GM18861 (cell line): ENCODE measurements around the gene AIF1.

Experiments used
- ATAC-seq: cut with Tn5 transposase; IDR thresholded peaks from one replicate; pipeline ENCODE4 v1.9.1; 2021; ENCODE audit not compliant: unreplicated experiment

The AIF1 gene

DNA sequence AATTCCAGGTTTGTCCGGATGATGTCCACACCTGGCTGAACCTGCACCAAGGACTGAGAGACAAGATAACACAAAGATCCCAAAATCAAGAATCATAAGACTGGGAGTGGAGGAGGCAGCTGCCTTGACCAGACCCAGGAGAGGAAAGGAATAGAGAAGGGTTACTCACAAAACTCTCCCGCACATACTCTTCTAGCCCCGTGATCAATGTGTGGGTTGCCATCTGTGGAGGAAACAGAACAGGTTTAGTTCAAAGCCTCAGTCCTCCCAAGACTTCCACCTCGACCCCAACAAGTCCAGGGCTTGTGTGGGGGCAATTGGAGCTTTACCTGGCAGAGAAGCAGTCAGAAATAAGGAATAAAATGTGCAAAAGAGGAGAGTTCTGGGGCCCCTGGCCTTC, 26.3 kb downstream of the AIF1 start:
- ATAC-seq = no peak

GRCh38 chr6:31642798-31643570, 27.9 kb downstream of the AIF1 start:
- no peak for ATAC-seq

DNA sequence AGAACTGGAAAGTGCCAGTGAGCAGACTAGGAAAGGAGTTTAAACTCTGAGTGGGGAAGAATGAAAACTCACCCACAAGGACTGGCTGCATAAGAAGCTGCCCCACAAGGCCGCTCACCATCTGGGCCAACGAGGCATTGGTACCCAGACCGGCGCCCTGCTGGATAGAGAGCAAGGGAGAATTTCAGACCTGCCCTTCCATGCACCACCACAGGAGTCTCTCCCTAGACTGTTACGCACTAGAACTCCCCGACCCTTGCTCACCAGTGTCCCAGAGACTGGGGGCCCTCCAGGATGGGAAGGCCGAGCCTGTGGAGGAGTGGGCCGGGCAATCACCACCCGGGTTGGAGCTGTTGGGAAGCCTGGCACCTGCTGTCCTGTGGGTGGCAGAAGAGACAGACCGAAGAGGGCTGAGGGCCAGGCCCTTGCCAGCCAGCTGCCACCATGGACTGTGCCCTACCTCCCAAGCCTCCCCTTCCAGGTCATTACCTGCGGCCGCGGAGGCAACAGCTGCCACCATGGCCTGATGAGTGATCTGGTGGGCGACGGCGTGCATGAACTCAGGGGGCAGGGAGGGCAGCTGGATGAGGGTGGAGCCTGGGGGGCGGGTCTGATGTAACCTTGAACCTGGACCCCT, 28.9 kb downstream of the AIF1 start:
- no peak for ATAC-seq

DNA sequence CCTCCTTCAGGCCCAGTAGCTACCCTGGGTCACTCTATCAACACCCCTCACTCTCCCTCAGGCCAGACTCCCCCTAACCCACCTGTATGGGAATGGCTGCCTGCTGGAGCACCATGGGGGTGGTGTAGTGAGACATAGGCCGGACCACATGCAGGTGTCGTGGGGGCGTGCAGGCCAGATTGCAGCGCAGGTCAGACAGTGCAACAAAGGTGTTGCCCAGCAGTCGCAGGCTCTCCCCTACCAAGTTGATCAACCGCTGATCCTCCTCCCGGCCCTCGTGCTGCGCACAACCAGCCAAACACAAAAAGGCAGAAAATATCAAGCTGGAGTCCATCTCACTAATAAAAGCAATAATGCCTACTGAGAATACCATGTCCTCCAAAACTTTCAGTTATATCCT, 30.3 kb downstream of the AIF1 start:
- ATAC-seq = no peak

DNA sequence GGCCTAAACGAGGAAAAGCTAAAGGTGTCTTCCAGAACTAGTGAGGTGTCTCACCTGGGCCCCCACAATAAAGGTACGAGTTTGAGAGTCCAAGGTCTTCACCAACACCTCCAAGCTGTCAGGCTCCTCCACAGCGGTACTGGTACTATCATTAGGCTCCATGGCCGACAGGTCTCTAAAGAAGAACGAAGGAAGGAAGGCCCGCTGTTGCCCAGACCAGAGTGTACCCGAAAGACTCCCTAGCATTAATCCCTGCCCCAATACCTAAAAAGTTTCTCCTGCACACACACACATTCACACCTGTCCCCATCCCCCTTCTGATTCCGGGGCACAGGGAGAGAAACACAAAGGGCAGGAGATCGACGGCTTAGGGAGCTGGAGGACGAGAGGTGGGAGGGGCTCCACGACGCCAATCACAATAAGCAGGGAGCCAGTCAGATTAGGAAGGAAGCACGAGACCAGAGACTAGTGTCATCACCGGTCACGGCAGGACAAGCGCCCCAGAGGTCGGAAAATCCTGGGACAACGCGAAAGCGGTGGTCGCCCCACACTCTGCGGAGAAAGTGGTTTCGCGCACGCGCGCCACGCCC, 36.7 kb downstream of the AIF1 start:
- peak; percentile 21 for ATAC-seq

GRCh38 chr6:31652925-31653724, 38.1 kb downstream of the AIF1 start:
- ATAC-seq = peak; percentile 50

GRCh38 chr6:31654574-31655348, 39.7 kb downstream of the AIF1 start:
- ATAC-seq = no peak

GRCh38 chr6:31655349-31656237, 40.6 kb downstream of the AIF1 start, which contains the start of gene APOM:
Gene APOM (plus strand): TSS chr6:31655894. CDS start chr6:31655967, 73 bp downstream.
- no peak for ATAC-seq

DNA sequence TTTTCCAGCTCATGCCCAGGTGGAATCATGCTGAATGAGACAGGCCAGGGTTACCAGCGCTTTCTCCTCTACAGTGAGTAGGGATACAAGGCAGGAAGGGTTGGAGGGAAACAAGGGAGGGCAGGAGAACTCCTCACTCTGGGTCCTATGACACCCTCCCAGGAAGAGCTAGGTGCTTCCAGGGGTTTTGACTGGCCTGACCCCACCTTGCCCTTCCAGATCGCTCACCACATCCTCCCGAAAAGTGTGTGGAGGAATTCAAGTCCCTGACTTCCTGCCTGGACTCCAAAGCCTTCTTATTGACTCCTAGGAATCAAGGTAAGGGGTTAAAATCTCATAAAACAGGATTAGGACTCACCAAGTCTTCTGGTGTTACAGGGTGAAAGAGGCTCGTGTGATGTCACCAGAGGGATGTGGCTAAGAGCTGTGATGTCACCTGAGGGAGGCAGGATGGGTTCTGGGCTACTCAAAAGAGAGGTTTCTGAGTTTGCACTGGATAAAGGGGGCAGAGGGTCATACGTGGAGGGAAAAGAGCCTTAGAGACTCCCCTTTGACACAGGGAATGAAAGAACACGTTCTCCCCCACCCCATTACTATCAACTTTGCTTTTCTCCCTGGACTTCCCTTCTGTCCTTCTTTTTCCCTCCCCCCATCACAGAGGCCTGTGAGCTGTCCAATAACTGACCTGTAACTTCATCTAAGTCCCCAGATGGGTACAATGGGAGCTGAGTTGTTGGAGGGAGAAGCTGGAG, 42.5 kb downstream of the AIF1 start:
- ATAC-seq = no peak

GRCh38 chr6:31658158-31658688, 43.2 kb downstream of the AIF1 start:
- ATAC-seq = no peak

- no peak for ATAC-seq
Measured at GRCh38 chr6:31658983-31659648, 44.1 kb downstream of the AIF1 start.

DNA sequence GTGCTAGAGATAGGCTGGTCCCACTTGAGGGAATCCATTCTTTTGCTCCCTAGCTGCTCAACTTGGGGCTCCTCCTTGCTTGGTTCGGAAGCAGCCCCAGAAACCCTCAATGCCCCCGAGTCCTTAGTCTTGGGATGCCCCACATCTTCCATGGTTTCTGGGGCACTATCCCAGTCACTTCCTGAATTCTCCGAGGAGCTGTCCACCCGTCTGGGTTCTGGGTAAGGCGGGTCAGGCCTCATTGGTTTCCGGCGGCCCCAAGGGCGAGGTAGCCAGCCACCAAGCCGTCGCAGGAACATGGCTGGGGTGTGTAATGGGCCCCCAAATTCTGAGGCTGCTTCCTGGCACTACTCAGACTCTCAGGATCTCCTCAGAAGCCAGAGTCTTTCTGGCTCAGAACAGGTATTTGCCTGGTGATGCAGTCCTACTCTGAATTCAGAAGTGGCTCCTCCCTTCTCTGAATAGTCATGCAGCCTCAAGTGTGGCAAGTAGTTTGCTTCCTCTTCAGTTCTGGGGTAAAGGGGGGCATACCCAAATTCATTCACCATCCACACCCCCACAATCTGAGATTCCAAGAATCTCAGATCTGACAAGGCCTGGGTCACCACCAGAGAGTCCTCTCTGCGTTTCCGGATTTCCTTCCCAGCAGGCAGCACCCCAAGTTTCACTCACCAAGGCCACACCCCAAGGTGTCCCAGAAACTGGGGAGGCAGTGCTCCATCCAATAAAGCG, 44.8 kb downstream of the AIF1 start:
- no peak for ATAC-seq

DNA sequence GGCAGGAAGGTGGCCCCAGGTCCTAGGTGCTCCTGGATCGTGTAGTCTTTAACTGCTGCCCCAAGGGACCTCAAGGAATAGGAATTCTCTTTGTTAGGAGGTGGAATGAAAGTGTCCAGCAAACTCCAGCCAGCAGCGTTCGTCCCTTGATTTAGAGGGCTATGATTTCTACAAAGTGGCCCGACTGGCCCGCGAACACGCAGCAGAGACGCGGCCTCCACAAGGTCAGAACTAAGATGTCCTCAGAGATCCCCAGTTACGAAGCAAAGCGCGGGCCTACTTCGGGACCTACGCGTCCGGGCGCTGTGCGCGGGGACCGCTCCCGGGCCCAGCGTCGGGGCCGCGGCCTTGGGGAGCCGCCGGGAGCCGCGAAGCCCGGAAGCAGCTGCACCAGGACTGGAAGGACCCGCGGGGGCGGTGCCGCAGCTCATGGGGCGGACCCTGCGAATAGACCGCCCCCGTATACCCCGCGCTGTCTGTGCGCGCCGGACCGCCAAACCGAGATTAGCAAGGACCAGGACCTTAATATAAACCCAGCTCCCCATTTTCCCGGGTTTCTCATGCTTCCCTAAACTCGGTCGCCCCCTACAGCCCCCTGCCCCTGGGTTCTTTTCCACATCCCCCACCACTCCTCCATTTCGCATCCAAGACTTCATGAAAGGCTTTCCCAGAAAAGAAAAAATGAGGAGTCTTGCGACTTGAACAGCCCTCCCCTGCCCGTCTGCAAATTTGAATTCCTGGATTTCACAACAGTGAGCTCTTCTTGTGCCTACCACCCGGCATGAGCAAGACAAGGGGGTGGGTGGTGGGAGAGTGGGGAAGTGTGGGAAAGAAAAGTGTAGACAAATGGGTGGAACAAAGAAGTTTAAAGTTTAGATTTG, 45.6 kb downstream of the AIF1 start, which contains the start of gene C6orf47:
Gene C6orf47, minus strand, starts transcription at position 398 of the 881 bp plus-strand sequence. CDS start 831 bp downstream, outside the sequence.
- peak; percentile 38 for ATAC-seq

GRCh38 chr6:31661262-31662123, 46.5 kb downstream of the AIF1 start:
- no peak for ATAC-seq

DNA sequence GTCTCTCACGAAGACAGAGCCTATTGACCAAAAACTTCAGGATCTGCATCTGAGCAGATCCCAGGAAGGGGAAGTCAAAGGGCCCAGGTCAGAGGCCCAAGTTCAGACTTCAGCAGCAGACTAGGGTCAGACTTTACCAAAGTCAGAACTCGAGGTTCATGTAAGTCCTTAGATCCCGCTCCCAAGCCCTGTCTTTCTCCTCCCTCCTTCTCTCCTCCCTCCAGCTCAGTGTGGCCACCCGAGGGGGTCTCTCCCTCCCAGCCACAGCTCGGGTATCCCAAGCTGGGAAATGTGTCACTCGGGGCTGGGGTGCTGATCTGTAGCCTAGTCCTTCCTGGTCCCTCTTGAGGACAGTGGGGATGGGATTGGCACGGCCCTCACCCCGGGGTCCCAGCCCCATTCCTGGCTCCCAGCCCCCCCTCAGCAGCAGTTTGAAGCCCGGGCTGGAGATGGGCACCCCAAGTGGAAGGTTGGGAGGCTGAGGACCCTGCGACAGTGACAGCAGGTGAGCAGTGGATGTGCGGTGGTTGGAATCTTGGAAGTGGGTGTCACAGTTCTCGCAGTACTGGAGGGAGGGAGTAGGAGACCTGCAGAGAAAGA, 47.2 kb downstream of the AIF1 start:
- no peak for ATAC-seq
